ENCODE measurements around the gene TOR3A. TPM values are rescaled to one million over a fixed set of nuclear protein-coding genes. Genes with fewer than 3 reads are reported as not detected.

Gene TOR3A
- total and polyA plus RNA-seq, 2 of the 13 experiments (the other 11 are each of a cell fraction or from before 2014, with no cell fraction given), result 14.7 to 28.4 TPM

DNA sequence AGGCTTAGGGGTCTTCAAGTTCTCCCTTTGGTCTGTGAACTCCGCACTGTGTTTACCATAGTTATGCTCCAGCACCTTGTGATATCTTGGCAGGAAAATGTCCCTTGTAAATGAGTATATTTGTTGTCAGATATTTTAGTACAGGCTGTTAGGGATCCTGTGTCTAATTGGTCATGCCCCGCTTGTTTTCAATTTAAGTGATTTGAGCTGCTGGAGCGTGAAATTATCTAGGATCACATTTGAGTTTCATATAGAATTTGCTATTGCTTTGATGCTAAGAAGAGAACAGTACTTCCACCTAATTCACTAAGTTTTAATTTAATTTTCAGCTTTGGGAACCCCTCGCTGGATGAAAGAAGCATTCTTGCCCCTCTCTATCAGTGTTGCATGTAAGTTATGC, 15.4 kb upstream of the TOR3A start:
- intact Hi-C loops (cut with micrococcal nuclease; ENCODE audit: unreplicated experiment) (no loop called here), in situ Hi-C loops (cut with HindIII; ENCODE audit: extremely low pct_ligation_motif_present, low pct_unique_long_range_greater_than_20kb) (no loop called here)
- Histone ChIP-seq H3K27me3 (ENCODE audit: control insufficient read depth in 1 of 2, insufficient read depth in 2 of 2, low read length in 2 of 2) (no peaks in the 10 kb centered on the region), H3K79me2 (ENCODE audit: insufficient read depth, low read length) (no peaks in the 10 kb centered on the region), H3K4me3 (replicated peaks in 1 of 3; ENCODE audit: insufficient read depth in 1 of 3, low read depth in 2 of 3, low read length in 3 of 3) (no peak overlapping the region), H3K36me3 (replicated peaks in 1 of 2; ENCODE audit: control insufficient read depth in 1 of 2, insufficient read depth in 2 of 2, low read length in 2 of 2) (peaks cover 8 to 39% of the 10 kb centered on the region in 2 experiments; a peak in 4 of 5 replicates), H3K4me2 (ENCODE audit: low read depth, low read length) (no peak overlapping the region), H2AFZ (ENCODE audit: low read length) (no peak overlapping the region), H3K4me1 (ENCODE audit: insufficient read depth, low read length) (no peaks in the 10 kb centered on the region), H3K9ac (ENCODE audit: insufficient read depth, low read depth, low read length) (no peak overlapping the region), H4K20me1 (ENCODE audit: insufficient read depth, low read length) (no peaks in the 10 kb centered on the region), H3K27ac (ENCODE audit: extremely low read length, insufficient read depth, low read length) (no peak overlapping the region), H3K9me3 (ENCODE audit: low read length) (no peaks in the 10 kb centered on the region)
- WGBS (ENCODE audit: low lambda C conversion rate), result 97% methylated on average over 4 of the region's 4 CpGs
- no peak for DNase-seq (ENCODE audit: low spot score)
- no peak for FAIRE-seq
- CTCF ChIA-PET (ENCODE audit: low intra/inter-chr PET ratio, low total read pairs), result no interaction called here
- POLR2A ChIA-PET, result no interaction called here
- ATAC-seq, result no peak
- BruUV-seq (replicated peaks), result no TSS peak
- TF ChIP-seq NONO (IDR thresholded peaks at IDR 0.05) (no peak), NONO (CRISPR knock-in tag; conservative IDR thresholded peaks at IDR 0.05) (no peak), ZNF570 (CRISPR knock-in tag; IDR thresholded peaks at IDR 0.05; ENCODE audit: borderline replicate concordance) (no peak), SIX4 (CRISPR knock-in tag; IDR thresholded peaks at IDR 0.05) (no peak), ARID3A (IDR thresholded peaks at IDR 0.05; ENCODE audit: low read depth, low read length) (no peak), RFX1 (IDR thresholded peaks at IDR 0.05) (no peak), ZSCAN25 (CRISPR knock-in tag; IDR thresholded peaks at IDR 0.05) (no peak), ZNF556 (CRISPR knock-in tag; IDR thresholded peaks at IDR 0.05; ENCODE audit: borderline replicate concordance) (no peak), HES4 (CRISPR knock-in tag; IDR thresholded peaks at IDR 0.05; ENCODE audit: borderline replicate concordance) (no peak), ZNF782 (CRISPR knock-in tag; IDR thresholded peaks at IDR 0.05; ENCODE audit: borderline replicate concordance) (no peak), ZNF292 (CRISPR knock-in tag; IDR thresholded peaks at IDR 0.05; ENCODE audit: borderline replicate concordance, low read depth) (no peak), DR1 (CRISPR knock-in tag; IDR thresholded peaks at IDR 0.05) (no peak), ZNF709 (CRISPR knock-in tag; IDR thresholded peaks at IDR 0.05) (no peak), ZNF572 (CRISPR knock-in tag; IDR thresholded peaks at IDR 0.05) (no peak)
- TF ChIP-seq, protein P1, sequence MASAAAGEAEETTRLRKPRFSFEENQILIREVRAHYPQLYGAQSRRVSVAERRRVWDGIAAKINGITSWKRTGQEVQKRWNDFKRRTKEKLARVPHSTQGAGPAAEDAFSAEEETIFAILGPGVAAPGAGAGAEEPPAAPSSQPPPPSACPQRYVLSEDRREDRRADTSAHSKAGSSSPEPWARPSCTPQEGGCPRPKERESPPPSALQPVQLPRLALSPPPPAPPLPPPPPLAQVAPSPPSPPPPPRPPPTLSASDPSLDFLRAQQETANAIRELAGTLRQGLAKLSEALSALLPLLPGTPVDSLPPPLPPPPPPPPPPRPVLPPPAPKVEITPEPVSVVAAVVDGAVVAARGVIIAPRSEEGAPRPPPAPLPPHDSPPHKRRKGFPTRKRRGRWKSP (CRISPR knock-in tag; IDR thresholded peaks at IDR 0.05), result no peak
- TF ChIP-seq, protein P2, sequence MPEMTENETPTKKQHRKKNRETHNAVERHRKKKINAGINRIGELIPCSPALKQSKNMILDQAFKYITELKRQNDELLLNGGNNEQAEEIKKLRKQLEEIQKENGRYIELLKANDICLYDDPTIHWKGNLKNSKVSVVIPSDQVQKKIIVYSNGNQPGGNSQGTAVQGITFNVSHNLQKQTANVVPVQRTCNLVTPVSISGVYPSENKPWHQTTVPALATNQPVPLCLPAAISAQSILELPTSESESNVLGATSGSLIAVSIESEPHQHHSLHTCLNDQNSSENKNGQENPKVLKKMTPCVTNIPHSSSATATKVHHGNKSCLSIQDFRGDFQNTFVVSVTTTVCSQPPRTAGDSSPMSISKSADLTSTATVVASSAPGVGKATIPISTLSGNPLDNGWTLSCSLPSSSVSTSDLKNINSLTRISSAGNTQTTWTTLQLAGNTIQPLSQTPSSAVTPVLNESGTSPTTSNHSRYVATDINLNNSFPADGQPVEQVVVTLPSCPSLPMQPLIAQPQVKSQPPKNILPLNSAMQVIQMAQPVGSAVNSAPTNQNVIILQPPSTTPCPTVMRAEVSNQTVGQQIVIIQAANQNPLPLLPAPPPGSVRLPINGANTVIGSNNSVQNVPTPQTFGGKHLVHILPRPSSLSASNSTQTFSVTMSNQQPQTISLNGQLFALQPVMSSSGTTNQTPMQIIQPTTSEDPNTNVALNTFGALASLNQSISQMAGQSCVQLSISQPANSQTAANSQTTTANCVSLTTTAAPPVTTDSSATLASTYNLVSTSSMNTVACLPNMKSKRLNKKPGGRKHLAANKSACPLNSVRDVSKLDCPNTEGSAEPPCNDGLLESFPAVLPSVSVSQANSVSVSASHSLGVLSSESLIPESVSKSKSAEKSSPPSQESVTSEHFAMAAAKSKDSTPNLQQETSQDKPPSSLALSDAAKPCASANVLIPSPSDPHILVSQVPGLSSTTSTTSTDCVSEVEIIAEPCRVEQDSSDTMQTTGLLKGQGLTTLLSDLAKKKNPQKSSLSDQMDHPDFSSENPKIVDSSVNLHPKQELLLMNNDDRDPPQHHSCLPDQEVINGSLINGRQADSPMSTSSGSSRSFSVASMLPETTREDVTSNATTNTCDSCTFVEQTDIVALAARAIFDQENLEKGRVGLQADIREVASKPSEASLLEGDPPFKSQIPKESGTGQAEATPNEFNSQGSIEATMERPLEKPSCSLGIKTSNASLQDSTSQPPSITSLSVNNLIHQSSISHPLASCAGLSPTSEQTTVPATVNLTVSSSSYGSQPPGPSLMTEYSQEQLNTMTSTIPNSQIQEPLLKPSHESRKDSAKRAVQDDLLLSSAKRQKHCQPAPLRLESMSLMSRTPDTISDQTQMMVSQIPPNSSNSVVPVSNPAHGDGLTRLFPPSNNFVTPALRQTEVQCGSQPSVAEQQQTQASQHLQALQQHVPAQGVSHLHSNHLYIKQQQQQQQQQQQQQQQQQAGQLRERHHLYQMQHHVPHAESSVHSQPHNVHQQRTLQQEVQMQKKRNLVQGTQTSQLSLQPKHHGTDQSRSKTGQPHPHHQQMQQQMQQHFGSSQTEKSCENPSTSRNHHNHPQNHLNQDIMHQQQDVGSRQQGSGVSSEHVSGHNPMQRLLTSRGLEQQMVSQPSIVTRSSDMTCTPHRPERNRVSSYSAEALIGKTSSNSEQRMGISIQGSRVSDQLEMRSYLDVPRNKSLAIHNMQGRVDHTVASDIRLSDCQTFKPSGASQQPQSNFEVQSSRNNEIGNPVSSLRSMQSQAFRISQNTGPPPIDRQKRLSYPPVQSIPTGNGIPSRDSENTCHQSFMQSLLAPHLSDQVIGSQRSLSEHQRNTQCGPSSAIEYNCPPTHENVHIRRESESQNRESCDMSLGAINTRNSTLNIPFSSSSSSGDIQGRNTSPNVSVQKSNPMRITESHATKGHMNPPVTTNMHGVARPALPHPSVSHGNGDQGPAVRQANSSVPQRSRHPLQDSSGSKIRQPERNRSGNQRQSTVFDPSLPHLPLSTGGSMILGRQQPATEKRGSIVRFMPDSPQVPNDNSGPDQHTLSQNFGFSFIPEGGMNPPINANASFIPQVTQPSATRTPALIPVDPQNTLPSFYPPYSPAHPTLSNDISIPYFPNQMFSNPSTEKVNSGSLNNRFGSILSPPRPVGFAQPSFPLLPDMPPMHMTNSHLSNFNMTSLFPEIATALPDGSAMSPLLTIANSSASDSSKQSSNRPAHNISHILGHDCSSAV (CRISPR knock-in tag; IDR thresholded peaks at IDR 0.05; ENCODE audit: borderline replicate concordance), result no peak

All from HepG2 (cell line).